Measurements from ENCODE around the gene TMCO4. TPM values are rescaled to one million over a fixed set of nuclear protein-coding genes. Genes with fewer than 3 reads are reported as not detected.
A peak's percentile ranks its signal among the peaks of the same experiment; 100 is the strongest.
"Not testable (repeated sequence)": the region's sequence is repeated elsewhere in the genome, so short reads cannot be mapped to it uniquely, and the experiment has no call there.

The TMCO4 gene
- total and polyA plus RNA-seq, 7 donors: 16.3 to 25.1 (median 21.9) TPM

DNA sequence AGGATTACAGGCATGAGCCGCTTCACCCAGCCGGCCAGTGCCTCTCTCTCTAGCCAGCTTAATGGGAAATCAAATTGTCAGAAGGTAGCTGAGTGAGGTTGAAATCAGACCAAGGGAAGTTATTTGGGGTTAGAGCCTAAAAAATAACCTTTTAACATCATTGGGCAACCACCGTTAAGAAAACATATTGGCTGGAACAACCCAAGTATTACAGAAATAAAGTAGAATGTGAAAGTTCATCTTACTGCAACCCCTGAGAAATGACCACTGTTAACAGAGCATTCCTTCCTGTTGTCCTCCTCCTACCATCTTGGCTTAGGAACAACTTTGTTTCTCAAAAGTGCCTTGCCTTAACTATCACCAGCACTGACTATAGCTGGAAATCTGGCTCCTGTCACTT lies 18.6 kb upstream of the TMCO4 start:
- WGBS, 2 donors: 91 to 95% methylated on average over 3 of the region's 3 CpGs
- Histone ChIP-seq H3K27ac (no peak overlapping the region), H3K4me3 (no peak overlapping the region), H3K4me1 (no peaks in the 10 kb centered on the region), H3K27me3 (no peaks in the 10 kb centered on the region), H3K36me3 (no peaks in the 10 kb centered on the region), H3K9me3 (no peaks in the 10 kb centered on the region)
- DNase-seq: no peak
- intact Hi-C loops (cut with DNase I): no loop called here
- TF ChIP-seq, protein P1, sequence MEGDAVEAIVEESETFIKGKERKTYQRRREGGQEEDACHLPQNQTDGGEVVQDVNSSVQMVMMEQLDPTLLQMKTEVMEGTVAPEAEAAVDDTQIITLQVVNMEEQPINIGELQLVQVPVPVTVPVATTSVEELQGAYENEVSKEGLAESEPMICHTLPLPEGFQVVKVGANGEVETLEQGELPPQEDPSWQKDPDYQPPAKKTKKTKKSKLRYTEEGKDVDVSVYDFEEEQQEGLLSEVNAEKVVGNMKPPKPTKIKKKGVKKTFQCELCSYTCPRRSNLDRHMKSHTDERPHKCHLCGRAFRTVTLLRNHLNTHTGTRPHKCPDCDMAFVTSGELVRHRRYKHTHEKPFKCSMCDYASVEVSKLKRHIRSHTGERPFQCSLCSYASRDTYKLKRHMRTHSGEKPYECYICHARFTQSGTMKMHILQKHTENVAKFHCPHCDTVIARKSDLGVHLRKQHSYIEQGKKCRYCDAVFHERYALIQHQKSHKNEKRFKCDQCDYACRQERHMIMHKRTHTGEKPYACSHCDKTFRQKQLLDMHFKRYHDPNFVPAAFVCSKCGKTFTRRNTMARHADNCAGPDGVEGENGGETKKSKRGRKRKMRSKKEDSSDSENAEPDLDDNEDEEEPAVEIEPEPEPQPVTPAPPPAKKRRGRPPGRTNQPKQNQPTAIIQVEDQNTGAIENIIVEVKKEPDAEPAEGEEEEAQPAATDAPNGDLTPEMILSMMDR (IDR thresholded peaks at IDR 0.05): no peak
- TF ChIP-seq POLR2A (IDR thresholded peaks at IDR 0.05) (no peak), POLR2AphosphoS5 (IDR thresholded peaks at IDR 0.05) (no peak), EP300 (IDR thresholded peaks at IDR 0.05) (no peak)

DNA sequence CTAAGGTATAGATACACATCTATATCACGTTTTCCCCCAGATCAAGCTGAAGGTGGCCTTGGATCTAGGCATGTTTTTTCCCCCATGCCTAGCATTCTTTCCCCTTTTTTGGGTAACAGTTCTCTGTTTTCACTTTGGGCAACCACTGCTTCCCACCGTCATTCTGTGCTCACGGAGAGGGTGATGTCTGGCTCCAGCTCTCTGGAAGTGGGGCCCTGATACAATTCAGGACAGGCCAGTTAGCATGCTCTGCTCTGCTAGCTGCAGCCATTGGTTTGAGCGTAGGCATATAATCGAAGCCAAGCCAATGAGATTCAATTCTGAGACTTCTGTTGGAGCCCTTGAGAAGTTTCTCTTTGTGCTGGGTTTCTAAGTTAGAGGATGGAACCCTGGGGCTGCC lies 17.4 kb upstream of the TMCO4 start:
- H3K27ac ChIP-seq: no peak overlapping the region
- WGBS, 2 donors: 81 to 87% methylated on average over 5 of the region's 5 CpGs
- no peaks in the 10 kb centered on the region for H3K27me3 ChIP-seq
- intact Hi-C loops (cut with DNase I): no loop called here
- H3K9me3 ChIP-seq: no peaks in the 10 kb centered on the region
- no peak for DNase-seq
- TF ChIP-seq, protein P1 (IDR thresholded peaks at IDR 0.05): no peak
- TF ChIP-seq EP300 (IDR thresholded peaks at IDR 0.05) (no peak), POLR2AphosphoS5 (IDR thresholded peaks at IDR 0.05) (no peak), POLR2A (IDR thresholded peaks at IDR 0.05) (no peak)
- H3K36me3 ChIP-seq: no peaks in the 10 kb centered on the region
- H3K4me1 ChIP-seq: no peaks in the 10 kb centered on the region
- no peak overlapping the region for H3K4me3 ChIP-seq

DNA sequence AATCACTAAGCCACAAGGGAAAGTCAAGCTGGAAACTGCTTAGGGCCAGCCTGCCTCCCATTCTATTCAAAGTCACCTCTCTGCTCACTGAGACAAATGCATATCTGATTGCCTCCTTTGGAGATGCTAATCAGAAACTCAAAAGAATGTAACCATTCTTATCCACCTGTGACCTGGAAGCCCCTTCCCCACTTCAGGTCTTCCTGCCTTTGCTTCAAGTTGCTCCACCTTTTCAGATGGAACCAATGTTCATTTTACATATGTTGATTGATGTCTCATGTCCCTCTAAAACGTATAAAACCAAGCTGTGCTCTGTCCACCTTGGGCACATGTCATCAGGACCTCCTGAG lies 17.0 kb upstream of the TMCO4 start:
- H3K27ac ChIP-seq; H3K9me3 ChIP-seq; H3K36me3 ChIP-seq; intact Hi-C loops (cut with DNase I); DNase-seq; H3K4me1 ChIP-seq; H3K4me3 ChIP-seq; H3K27me3 ChIP-seq: not testable (repeated sequence)
- 37 to 42% methylated on average over 1 of the region's 1 CpG for WGBS, 2 donors

DNA sequence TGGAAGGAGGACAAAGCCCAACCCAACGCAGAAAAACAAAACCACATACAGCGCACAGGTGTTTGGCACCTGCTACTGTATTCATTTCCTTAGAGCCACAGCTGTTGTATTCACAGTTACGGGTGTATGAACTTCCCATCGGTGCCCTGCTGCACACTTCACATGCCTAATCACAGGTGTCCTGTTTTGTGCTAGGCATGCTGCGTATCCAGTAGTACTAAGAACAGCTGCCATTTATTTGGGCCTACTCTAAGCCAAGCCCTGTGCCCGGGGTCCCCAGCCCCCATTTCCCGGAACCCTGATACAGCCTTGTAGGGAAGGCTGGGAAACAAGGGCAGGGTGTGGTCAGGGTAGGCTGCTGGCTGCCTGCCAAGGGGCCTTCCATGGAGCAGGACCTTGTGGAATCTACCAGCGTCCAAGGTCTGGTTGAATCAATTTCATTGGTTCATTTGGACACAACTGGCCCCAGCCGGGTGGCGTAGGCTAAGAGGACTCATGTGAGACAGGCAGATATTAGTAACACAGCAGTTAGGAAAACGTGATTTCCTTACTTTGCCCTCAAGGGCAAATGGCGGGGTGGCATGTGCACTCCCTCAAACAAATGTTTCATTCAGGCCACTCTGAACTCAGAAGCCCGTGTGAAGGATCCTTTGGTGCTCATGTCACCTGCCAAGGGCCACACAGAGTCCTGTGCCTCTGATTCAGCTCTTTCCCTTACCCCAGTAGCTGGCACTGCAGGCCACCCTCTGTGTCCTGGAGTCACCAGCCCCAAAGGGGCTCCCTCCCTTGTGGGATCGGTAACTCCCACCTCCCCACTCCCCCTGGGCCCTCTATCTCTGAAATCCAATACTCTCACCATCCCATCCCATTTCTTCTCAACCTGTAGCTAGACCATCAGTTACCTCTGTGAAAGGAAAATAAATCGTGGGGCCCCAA lies 16.4 kb upstream of the TMCO4 start:
- intact Hi-C loops (cut with DNase I): no loop called here
- Histone ChIP-seq H3K9me3 (no peaks in the 10 kb centered on the region), H3K36me3 (no peaks in the 10 kb centered on the region), H3K4me1 (no peaks in the 10 kb centered on the region), H3K4me3 (no peak overlapping the region), H3K27me3 (no peaks in the 10 kb centered on the region), H3K27ac (no peak overlapping the region)
- DNase-seq: no peak
- 25 to 54% methylated on average over 15 of the region's 15 CpGs for WGBS, 2 donors
- TF ChIP-seq POLR2A (IDR thresholded peaks at IDR 0.05) (no peak), POLR2AphosphoS5 (IDR thresholded peaks at IDR 0.05) (no peak), EP300 (IDR thresholded peaks at IDR 0.05) (no peak)
- TF ChIP-seq, protein P1 (IDR thresholded peaks at IDR 0.05): no peak

DNA sequence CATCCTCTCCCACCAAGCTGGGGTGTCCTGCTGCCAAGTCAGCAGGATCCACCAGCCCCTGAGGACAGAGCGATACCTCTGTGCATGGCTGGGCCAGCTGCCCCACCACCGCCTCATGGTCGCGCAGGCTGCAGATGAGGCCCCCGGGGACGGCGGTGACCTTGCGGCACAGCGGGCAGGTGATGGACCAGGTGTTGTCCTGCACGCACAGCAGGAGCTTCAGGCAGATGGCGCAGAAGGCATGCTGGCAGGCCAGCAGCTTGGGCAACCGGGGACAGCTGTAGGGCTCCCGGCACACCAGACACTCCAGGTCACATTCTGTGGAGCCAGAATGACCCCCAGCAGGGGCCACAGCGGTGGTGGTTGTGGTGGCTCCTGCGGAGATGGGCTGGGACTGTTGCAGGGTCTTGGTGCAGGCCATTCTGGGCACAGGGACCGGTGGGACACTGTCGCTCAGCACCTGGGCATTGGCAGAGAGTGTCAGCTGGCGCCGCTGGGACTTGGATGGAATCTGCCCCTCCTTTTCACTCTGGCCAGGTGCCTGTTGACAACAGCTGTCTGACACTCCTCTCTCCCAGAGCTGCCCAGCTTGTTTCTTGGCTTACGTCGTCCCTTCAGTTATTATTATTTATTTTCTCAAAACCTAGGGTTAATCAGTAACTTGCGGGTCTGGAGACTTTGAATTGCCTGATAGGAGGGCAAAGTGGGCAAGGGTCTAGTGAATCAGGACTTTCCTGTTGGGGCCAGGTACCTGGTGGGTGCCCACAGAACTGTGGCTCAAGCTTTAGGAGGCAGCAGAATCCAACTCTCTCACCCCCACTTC lies 15.2 kb upstream of the TMCO4 start, which contains the start of gene RNF186:
TSS of gene RNF186 (minus strand) at position 603 of the 823 bp plus-strand sequence. CDS start at position 421, 182 bp downstream.
- H3K9me3 ChIP-seq: no peaks in the 10 kb centered on the region
- no peaks in the 10 kb centered on the region for H3K4me1 ChIP-seq
- DNase-seq: no peak
- no peaks in the 10 kb centered on the region for H3K36me3 ChIP-seq
- WGBS, 2 donors: 19 to 64% methylated on average over 22 of the region's 22 CpGs
- peak within 1 kb of the TSS in 1 of 4 donors; percentile 5 for H3K4me3 ChIP-seq
- H3K27me3 ChIP-seq: no peaks in the 10 kb centered on the region
- intact Hi-C loops (cut with DNase I): loop anchor here (5.0 kb wide), 1 partner anchor 98 kb away; no protein-coding TSS in a partner anchor
- TF ChIP-seq, protein P1 (IDR thresholded peaks at IDR 0.05): no peak
- TF ChIP-seq POLR2A (IDR thresholded peaks at IDR 0.05): peak in 1 of 2 donors; percentile 67
- no peak for TF ChIP-seq EP300 (IDR thresholded peaks at IDR 0.05)
- TF ChIP-seq POLR2AphosphoS5 (IDR thresholded peaks at IDR 0.05): peak in 1 of 4 donors; percentile 37
- peak within 1 kb of the TSS in 1 of 4 donors; percentile 8 for H3K27ac ChIP-seq

All from sigmoid colon (tissue), 7 donors.